Measurements from ENCODE around the gene MAX.
A peak's percentile ranks its signal among the peaks of the same experiment; 100 is the strongest.

MAX gene

GRCh38 chr14:65102441-65103149, at the start of gene MAX:
Gene MAX (minus strand): TSS chr14:65102517. CDS start chr14:65102339, 178 bp downstream.
- peak; percentile 100 for DNase-seq
- in situ Hi-C loops (cut with MboI; ENCODE audit: low pct_unique_long_range_greater_than_20kb, low sequenced_read_pairs), result no loop called here

DNA sequence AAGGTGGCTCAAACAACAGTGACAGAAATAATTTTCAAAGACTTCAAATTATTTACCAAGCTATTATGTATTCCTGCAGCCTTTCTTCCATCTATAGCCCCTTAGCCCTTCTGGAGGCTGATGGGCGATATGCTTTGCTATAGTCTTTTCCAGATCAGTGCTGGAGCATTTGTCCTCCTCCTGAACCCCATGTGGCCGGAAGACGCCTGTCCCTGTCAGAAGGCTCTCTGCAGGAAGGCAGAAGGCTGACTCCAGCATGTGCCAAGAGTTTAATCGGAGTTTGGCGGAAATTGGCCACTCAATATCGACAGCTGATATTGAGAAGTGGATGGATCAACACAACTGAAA, 49.3 kb upstream of the MAX start:
- DNase-seq, result no peak
- in situ Hi-C loops (cut with MboI; ENCODE audit: low pct_unique_long_range_greater_than_20kb, low sequenced_read_pairs), result loop anchor here (25.0 kb wide), 1 partner anchor 911 kb away; no protein-coding TSS in a partner anchor

GRCh38 chr14:65150898-65151608, 48.7 kb upstream of the MAX start:
- no peak for DNase-seq
- in situ Hi-C loops (cut with MboI; ENCODE audit: low pct_unique_long_range_greater_than_20kb, low sequenced_read_pairs), result loop anchor here (25.0 kb wide), 1 partner anchor 911 kb away; no protein-coding TSS in a partner anchor

DNA sequence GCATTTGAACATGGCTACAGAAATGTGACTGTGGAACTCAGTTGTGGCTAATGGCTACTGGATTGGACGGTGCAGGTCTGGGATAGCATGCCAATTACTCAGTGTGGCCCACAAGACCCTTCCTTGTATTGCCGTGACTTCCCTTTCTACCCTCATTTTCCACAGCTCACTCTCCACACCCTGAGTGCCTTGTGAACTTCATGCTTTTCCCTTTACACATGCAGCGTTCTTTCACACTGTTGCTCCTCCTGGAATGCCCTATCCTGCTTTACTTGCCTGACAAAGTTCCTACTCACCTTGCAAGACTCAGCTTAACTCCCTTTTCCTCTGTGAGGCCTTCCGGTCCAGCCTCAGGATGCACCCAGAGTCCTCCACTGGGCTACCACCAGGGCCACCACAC, 46.8 kb upstream of the MAX start:
- DNase-seq, result no peak
- in situ Hi-C loops (cut with MboI; ENCODE audit: low pct_unique_long_range_greater_than_20kb, low sequenced_read_pairs), result no loop called here

DNA sequence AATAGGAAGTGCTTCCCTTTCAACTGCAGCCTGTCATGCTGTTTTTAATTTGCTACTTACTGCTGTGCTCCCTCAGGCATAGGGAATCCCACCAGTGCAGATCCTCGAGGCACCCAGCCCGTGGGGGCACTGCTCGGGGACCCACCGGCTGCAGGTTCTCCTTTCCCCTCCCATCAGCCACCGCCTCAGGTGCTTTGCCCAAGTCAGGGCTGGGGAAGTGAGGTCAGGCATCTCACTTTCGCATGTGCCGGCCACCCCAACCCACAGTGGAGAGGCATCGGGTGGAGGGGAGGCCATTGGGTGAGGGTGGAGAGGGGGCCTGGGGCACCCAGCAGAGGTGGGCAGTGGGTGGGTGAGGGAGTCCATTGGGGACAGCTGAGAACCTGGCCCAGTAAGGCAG, 41.9 kb upstream of the MAX start:
- DNase-seq, result no peak
- in situ Hi-C loops (cut with MboI; ENCODE audit: low pct_unique_long_range_greater_than_20kb, low sequenced_read_pairs), result no loop called here

DNA sequence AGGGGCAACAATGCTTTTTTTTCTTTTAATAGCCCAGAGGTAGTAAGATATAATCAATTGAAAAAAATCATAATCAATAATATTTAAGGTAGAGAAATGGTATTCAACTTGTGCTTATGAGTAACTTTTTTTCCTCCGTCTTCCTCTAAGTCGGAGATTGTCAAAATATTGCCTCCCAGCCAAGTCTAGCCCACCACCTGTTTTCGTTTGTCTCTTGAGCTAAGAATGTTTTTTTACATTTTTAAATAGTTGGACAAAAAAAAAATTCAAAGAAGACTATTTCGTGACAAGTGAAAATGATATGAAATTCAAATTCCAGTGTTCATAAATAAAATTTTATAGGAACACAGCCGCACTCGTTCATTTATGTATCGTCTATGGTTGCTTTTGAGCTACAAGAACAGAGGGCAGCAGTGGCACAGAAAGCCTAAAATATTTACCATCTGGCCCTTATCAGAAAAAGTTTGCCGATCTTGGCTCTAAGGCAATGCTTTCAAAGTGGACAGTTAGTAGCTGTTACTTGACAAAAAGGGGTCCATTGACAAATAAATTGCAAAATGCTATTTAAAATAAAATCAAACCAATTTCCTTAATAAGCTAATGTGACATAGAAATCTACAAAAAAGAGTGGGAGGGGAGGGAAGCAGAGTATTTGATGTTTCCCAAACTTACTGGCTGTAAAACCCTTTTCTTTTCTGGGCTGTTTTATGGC, 40.8 kb upstream of the MAX start:
- DNase-seq, result no peak

GRCh38 chr14:65142429-65142828, 40.1 kb upstream of the MAX start:
- DNase-seq, result no peak
- in situ Hi-C loops (cut with MboI; ENCODE audit: low pct_unique_long_range_greater_than_20kb, low sequenced_read_pairs), result no loop called here

More for the DNA sequence above, 40.8 kb upstream of the MAX start:
- in situ Hi-C loops (cut with MboI; ENCODE audit: low pct_unique_long_range_greater_than_20kb, low sequenced_read_pairs), result no loop called here

GRCh38 chr14:65141523-65141922, 39.2 kb upstream of the MAX start:
- in situ Hi-C loops (cut with MboI; ENCODE audit: low pct_unique_long_range_greater_than_20kb, low sequenced_read_pairs), result no loop called here
- DNase-seq, result no peak

DNA sequence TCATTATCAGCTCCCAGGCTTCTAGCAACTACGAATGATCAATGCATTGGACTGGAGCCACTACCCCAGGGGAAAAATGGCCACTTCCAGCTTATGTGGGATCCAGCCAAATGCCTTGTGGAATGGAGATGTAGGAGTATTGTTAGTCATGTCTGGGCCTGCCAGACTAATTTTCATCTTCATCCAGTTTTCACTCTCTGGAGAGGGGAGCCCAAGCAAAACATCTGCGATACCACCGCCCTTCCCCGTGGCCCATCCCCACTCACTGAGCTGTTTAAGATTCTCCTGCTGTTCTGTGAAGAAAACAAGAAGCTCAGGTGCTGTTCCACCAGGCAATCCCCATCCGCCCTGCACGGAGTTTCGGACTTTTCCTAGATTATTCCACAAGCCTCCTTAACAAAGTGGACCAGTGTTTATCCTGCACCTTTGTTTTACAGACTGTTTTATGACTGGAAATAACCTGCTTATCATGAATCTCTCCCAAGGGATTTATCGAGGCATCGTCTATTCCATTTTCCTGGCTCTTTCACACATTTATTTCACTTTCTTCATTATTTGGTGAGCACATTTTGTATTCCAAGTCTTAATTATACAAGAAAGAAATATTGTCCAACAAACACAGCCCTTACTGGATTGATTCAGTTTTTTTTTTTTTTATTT, 35.5 kb upstream of the MAX start:
- in situ Hi-C loops (cut with MboI; ENCODE audit: low pct_unique_long_range_greater_than_20kb, low sequenced_read_pairs), result no loop called here
- DNase-seq, result no peak

DNA sequence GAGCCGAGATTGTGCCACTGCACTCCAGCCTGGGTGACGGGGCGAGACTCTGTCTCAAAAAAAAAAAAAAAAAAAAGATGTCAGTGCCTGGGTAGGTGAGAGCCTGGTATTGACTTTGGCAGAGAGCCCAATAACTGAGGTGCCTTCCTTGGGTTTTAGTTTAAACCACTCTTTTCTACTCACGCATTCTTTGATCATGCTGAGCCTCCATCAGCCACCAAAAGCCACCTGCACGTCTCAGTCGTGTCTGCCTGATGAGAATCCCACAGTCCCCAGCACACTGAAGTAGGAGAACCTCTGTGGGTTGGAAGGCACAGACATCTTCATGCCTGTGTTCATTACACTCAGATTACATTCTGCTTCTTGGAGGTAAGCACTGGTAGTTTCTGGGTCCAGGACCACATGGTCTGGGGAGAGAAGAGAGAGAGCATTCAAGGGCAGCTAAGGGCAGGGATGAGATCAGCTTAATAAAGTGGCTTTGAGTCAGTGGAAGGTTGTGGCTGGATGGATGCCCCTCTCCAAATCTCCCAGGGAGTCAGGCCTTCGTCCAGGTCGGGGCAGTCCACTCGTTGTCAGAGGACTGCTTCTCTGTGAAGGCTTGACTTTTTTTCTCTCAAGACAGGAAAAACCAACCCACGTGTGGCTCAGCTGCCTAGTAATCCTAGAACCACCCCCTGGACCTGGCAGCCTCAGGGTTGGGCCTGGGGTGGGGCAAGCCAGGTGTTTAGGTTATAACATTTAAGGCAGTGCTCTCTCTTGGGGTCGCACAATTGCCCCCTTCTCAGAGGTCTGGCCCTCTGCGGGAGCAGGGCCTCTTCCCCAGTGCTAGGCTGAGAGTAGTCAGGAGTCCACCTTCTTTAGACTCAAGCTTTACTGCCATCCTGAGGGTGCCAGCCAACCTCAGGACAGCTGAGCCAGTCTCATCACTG, 32.6 kb upstream of the MAX start:
- no peak for DNase-seq
- in situ Hi-C loops (cut with MboI; ENCODE audit: low pct_unique_long_range_greater_than_20kb, low sequenced_read_pairs), result no loop called here

- DNase-seq, result no peak
- in situ Hi-C loops (cut with MboI; ENCODE audit: low pct_unique_long_range_greater_than_20kb, low sequenced_read_pairs), result no loop called here
Observed at GRCh38 chr14:65132855-65133254, 30.5 kb upstream of the MAX start.

- in situ Hi-C loops (cut with MboI; ENCODE audit: low pct_unique_long_range_greater_than_20kb, low sequenced_read_pairs), result no loop called here
- DNase-seq, result peak; percentile 18
Observed at GRCh38 chr14:65131301-65131701, 29.0 kb upstream of the MAX start.

DNA sequence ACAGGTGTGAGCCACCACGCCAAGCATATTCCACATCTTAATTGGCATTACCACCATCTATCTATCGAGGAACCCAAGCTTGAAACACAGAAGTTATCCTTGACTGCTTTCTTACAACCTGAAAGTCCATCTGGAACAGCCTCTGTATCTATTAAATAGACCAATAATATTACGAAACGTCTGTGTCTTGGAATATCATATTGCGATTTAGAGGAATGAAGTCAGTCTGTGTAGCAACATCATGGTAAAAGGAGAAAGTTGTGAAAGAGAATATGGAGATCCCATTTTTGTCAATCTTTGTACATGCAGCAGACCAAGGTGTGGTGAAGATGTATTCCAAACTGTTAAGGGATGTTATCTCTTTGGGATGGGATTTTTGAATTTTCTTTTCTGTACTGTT, 25.8 kb upstream of the MAX start:
- no peak for DNase-seq
- in situ Hi-C loops (cut with MboI; ENCODE audit: low pct_unique_long_range_greater_than_20kb, low sequenced_read_pairs), result no loop called here

- DNase-seq, result no peak
- in situ Hi-C loops (cut with MboI; ENCODE audit: low pct_unique_long_range_greater_than_20kb, low sequenced_read_pairs), result no loop called here
Observed at GRCh38 chr14:65117769-65118745, 15.7 kb upstream of the MAX start.

- DNase-seq, result peak; percentile 57
- in situ Hi-C loops (cut with MboI; ENCODE audit: low pct_unique_long_range_greater_than_20kb, low sequenced_read_pairs), result no loop called here
Observed at GRCh38 chr14:65115615-65116014, 13.3 kb upstream of the MAX start.

- no peak for DNase-seq
- in situ Hi-C loops (cut with MboI; ENCODE audit: low pct_unique_long_range_greater_than_20kb, low sequenced_read_pairs), result no loop called here
Observed at GRCh38 chr14:65110525-65110924, 8.2 kb upstream of the MAX start.

DNA sequence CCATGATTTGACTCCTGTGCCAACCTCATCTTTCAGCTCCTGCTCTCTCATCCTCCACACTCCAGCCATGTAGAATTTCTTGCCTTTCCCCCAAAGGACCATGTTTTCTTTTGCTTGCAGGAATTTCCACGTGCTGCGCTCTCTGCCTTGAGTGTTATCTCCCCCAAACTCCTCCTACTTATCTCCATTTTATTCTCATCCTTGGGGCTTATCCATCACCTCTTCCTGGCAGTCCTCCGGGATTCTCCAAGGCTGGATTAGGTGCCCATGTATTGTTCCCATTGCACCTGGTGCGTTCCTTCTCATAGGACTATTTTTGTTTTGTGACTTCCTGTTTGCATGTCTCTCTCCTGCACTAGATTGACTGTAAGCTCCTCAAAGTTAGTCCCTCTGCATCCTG, 7.0 kb upstream of the MAX start:
- in situ Hi-C loops (cut with MboI; ENCODE audit: low pct_unique_long_range_greater_than_20kb, low sequenced_read_pairs), result no loop called here
- no peak for DNase-seq

DNA sequence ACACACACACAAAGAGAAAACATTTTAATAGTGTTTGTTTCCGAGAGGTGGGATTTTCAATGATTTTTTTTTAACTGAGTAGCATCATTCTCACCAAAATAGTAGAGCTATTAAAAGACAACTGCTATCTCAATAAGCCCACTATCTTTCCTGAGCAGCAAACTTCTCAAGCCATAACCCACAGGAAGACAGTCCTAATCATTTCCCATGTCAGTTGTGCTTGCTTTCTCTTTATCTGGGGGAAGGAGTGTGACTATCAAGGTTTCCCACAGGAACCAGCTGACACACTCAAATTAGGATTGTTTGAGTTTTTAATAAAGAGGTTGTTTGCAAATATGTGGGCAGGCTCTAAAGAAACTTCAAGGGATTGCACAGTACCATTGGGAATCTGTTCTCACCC, 4.9 kb upstream of the MAX start:
- in situ Hi-C loops (cut with MboI; ENCODE audit: low pct_unique_long_range_greater_than_20kb, low sequenced_read_pairs), result no loop called here
- DNase-seq, result peak; percentile 48
